Body of pancreas (tissue), 4 donors: ENCODE measurements around the gene NWD2. TPM values are rescaled to one million over a fixed set of nuclear protein-coding genes. Genes with fewer than 3 reads are reported as not detected.
A peak's percentile ranks its signal among the peaks of the same experiment; 100 is the strongest.

Experiments
- ATAC-seq: fragments of 150-250 bp; one replicate; pipeline ENCODE4 v1.9.1; 2016
- DNase-seq, 4 donors: peaks; one replicate each; pipeline ENCODE4 v3.0.0-alpha.2; 2019
- H3K27ac ChIP-seq, 4 donors: fragments of 200-600 bp; sonication (generic); 1 replicate in 3 of 4; 2 replicates in 1 of 4; pipeline versions ENCODE4 v1.5.1 to v1.6.1; 2016 to 2019; ENCODE audit warnings: mild to moderate bottlenecking in 1 of 4, mixed read lengths in 1 of 4, moderate library complexity in 1 of 4
- H3K27me3 ChIP-seq, 2 donors: fragments of 200-600 bp; sonication (generic); one replicate each; pipeline ENCODE4 v1.6.0; 2016; ENCODE audit warnings: mild to moderate bottlenecking in 1 of 2
- H3K36me3 ChIP-seq, 2 donors: fragments of 200-600 bp; sonication (generic); replicated peaks in 1 of 2; 2 replicates each; pipeline ENCODE4 v1.5.1; 2016; ENCODE audit warnings: low read depth in 2 of 2; ENCODE audit not compliant: insufficient read depth in 1 of 2
- H3K4me1 ChIP-seq: fragments of 200-600 bp; sonication (generic); one replicate; pipeline ENCODE4 v1.6.0; 2016
- H3K4me3 ChIP-seq, 2 donors: fragments of 200-600 bp; sonication (generic); 1 replicate in 1 of 2; 2 replicates in 1 of 2; pipeline ENCODE4 v1.5.1; 2016 to 2019
- H3K9me3 ChIP-seq, 3 donors: fragments of 200-600 bp; sonication (generic); 1 replicate in 2 of 3; 2 replicates in 1 of 3; pipeline ENCODE4 v1.5.1; 2016
- POLR2A ChIP-seq, 3 donors: fragments of 450-650 bp; IDR thresholded peaks; one replicate each; pipeline ENCODE4 v1.6.1; 2016; ENCODE audit warnings: antibody characterized with exemption in 3 of 3, mild to moderate bottlenecking in 2 of 3
- WGBS, 2 donors: methylation state at CpG; one replicate each; pipeline ENCODE4 v1.1.5; 2017; 5-methylcytosine and 5-hydroxymethylcytosine counted together
- intact Hi-C: fragments of 100-400 bp; cut with DNase I; formaldehyde crosslinking; loops from one replicate; pipeline ENCODE4 v1.15.1; 2023
- total RNA-seq, 2 donors: library from RNA; depleted of rRNA; stranded (reverse); fragments of >200 nt; gene quantifications; one replicate each; pipeline ENCODE4 v1.1.0, GENCODE V29; 2016
- TF ChIP-seq, protein P1 (sequence below), 7 experiments: fragments of 450-650 bp in 4 of 7; fragments of 200-600 bp in 3 of 7; sonication (generic) in 3 of 7; IDR thresholded peaks; one replicate each; pipeline ENCODE4 v1.5.1; 2016 to 2019; ENCODE audit warnings: antibody characterized with exemption in 7 of 7

NWD2 gene
- total RNA-seq, 2 donors from 2014 or later, result 0.26 to 4.0 TPM

DNA sequence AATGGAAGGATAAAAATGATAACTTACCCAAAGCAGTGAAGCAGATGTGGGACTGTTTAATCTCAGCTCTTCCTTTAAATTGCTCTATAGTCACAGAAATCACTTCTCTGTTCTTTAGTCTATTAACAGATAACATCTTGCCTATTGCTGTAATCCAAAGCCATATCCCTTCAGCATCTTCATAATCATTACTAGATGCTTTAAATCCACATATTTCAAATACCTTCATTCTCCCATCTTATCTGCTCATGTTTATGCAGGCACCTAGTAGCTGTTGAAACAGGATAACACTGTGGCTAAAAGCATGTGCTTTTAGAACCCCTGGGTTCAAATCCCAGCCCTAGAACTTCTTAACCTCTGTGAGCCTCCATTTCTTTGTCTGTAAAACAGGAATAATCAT, 231.7 kb downstream of the NWD2 start:
- intact Hi-C loops, result no loop called here
- H3K36me3 ChIP-seq, result no peaks in the 10 kb centered on the region
- no peak overlapping the region for H3K4me3 ChIP-seq
- no peaks in the 10 kb centered on the region for H3K9me3 ChIP-seq
- DNase-seq (no peak), ATAC-seq (no peak)
- TF ChIP-seq POLR2A (IDR thresholded peaks at IDR 0.05), result no peak
- TF ChIP-seq, protein P1, sequence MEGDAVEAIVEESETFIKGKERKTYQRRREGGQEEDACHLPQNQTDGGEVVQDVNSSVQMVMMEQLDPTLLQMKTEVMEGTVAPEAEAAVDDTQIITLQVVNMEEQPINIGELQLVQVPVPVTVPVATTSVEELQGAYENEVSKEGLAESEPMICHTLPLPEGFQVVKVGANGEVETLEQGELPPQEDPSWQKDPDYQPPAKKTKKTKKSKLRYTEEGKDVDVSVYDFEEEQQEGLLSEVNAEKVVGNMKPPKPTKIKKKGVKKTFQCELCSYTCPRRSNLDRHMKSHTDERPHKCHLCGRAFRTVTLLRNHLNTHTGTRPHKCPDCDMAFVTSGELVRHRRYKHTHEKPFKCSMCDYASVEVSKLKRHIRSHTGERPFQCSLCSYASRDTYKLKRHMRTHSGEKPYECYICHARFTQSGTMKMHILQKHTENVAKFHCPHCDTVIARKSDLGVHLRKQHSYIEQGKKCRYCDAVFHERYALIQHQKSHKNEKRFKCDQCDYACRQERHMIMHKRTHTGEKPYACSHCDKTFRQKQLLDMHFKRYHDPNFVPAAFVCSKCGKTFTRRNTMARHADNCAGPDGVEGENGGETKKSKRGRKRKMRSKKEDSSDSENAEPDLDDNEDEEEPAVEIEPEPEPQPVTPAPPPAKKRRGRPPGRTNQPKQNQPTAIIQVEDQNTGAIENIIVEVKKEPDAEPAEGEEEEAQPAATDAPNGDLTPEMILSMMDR (IDR thresholded peaks at IDR 0.05), result no peak
- peak overlapping the region in 1 of 4 donors; percentile 14 for H3K27ac ChIP-seq
- peaks cover 76% of the 10 kb centered on the region for H3K4me1 ChIP-seq
- H3K27me3 ChIP-seq, result no peaks in the 10 kb centered on the region

DNA sequence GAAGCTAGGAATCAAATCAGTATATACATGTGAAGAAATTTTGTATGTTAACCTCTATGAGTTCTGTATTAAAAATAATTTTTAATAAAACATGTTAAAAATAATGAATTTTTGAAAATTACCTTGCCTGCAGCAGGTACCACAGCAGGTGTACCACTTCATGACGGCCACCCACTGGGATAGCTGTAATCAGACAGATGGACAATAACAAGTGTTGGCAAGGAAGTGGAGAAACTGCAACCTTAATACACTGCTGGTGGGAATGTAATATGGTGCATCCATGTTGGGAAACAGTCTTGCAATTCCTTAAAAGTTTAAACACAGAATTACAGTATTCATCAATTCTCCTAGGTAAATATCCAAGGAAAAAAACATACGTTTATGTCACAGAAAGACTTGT, 232.1 kb downstream of the NWD2 start:
- Histone ChIP-seq H3K27ac (peak overlapping the region in 1 of 4 donors; percentile 14), H3K27me3 (no peaks in the 10 kb centered on the region), H3K36me3 (no peaks in the 10 kb centered on the region), H3K4me3 (no peak overlapping the region), H3K4me1 (peaks cover 75% of the 10 kb centered on the region), H3K9me3 (no peaks in the 10 kb centered on the region)
- no peak for DNase-seq
- TF ChIP-seq, protein P1 (IDR thresholded peaks at IDR 0.05), result no peak
- no peak for TF ChIP-seq POLR2A (IDR thresholded peaks at IDR 0.05)
- intact Hi-C loops, result no loop called here
- no peak for ATAC-seq
- WGBS, 2 donors, result 85 to 91% methylated on average over 2 of the region's 2 CpGs

DNA sequence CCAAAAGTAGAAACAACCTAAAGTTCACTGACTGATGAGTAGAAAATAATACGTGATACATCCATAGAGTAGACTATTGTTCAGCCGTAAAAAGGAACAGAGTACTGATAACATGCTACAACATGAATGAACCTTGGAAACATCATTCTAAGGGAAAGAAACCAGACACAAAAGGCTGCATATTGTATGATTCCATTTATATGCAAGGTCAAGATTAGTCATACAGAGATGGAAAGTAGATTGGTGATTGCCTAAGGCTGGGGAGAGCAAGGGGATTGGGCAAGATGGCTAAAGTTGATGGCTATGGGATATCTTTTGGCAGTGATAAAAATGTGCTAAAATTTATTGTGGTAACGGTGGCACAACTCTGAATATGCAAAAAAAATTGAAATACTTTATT, 232.6 kb downstream of the NWD2 start:
- no peak for DNase-seq
- no peak overlapping the region for H3K27ac ChIP-seq
- no peaks in the 10 kb centered on the region for H3K9me3 ChIP-seq
- H3K27me3 ChIP-seq, result no peaks in the 10 kb centered on the region
- no peak for TF ChIP-seq POLR2A (IDR thresholded peaks at IDR 0.05)
- TF ChIP-seq, protein P1 (IDR thresholded peaks at IDR 0.05), result no peak
- no peak for ATAC-seq
- H3K36me3 ChIP-seq, result no peaks in the 10 kb centered on the region
- H3K4me1 ChIP-seq, result peaks cover 75% of the 10 kb centered on the region
- intact Hi-C loops, result no loop called here
- H3K4me3 ChIP-seq, result no peak overlapping the region
- WGBS, 2 donors, result 92 to 99% methylated on average over 3 of the region's 3 CpGs

DNA sequence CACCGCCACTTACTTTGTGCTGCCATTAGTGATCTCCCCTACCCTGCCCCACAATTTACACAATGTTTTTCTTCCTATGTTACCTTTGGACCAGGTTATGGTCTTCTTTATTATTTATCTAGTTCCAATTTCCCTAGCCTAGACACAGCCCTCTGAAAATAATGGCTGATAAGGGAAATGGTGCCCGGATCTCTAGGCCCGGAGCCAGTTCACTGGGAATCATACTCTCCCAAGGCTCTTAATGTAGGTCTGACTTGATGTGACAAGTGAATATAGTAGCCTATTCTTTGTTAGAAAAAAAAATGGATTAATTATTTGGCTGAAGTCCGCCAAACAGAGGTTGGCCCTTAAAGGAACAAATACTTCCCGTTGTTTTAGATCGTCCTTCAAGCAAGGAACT, 233.6 kb downstream of the NWD2 start:
- no peak for TF ChIP-seq POLR2A (IDR thresholded peaks at IDR 0.05)
- TF ChIP-seq, protein P1 (IDR thresholded peaks at IDR 0.05), result no peak
- DNase-seq (peak in 2 of 4 donors; percentile 31 to 61), ATAC-seq (peak; percentile 45)
- H3K27ac ChIP-seq, result peak overlapping the region in 2 of 4 donors; percentile 0 to 47
- whole genome bisulfite sequencing, 2 donors, result 28 to 33% methylated on average over 6 of the region's 6 CpGs
- H3K4me3 ChIP-seq, result no peak overlapping the region
- no peaks in the 10 kb centered on the region for H3K27me3 ChIP-seq
- H3K36me3 ChIP-seq, result no peaks in the 10 kb centered on the region
- no peaks in the 10 kb centered on the region for H3K9me3 ChIP-seq
- intact Hi-C loops, result no loop called here
- H3K4me1 ChIP-seq, result peaks cover 77% of the 10 kb centered on the region

DNA sequence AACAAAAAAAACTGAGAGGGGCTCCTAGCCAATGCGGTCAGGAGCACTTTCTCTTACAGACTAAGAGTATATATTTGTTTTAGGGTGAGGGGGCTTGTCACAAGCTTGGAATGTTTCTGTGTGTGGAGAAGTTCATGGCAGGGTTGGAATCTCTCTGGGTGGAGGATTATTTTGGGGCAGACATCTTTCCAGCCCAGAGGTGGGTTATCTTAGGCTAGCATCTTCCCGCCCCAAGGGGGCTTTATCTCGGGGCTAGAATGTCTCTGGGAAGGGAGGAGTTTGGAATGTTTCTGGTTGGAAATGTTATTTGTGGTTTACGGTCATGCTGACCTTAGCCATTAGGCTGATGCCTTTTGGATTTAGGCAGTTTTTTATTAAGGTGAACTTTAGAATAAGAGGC, 236.0 kb downstream of the NWD2 start:
- Histone ChIP-seq H3K27ac (no peak overlapping the region), H3K9me3 (no peaks in the 10 kb centered on the region), H3K4me1 (peaks cover 68% of the 10 kb centered on the region), H3K27me3 (no peaks in the 10 kb centered on the region), H3K36me3 (no peaks in the 10 kb centered on the region), H3K4me3 (no peak overlapping the region)
- ATAC-seq (no peak), DNase-seq (no peak)
- intact Hi-C loops, result no loop called here
- no peak for TF ChIP-seq POLR2A (IDR thresholded peaks at IDR 0.05)
- TF ChIP-seq, protein P1 (IDR thresholded peaks at IDR 0.05), result no peak
- 90 to 94% methylated on average over 4 of the region's 4 CpGs for WGBS, 2 donors
